Cortex of kidney (tissue), 1 donor: ENCODE measurements around the gene ABHD17B.

Source experiments
- DNase-seq: peaks from one replicate; lab custom pipeline; 2025; lab: John Stamatoyannopoulos, UW

ABHD17B gene

GRCh38 chr9:71876829-71877228 lies 34.2 kb downstream of the ABHD17B start:
- no peak for DNase-seq

GRCh38 chr9:71876106-71876505 lies 34.9 kb downstream of the ABHD17B start:
- no peak for DNase-seq

- no peak for DNase-seq
Measured at GRCh38 chr9:71875345-71875744, 35.6 kb downstream of the ABHD17B start.

- DNase-seq = no peak
Measured at GRCh38 chr9:71863631-71864030, 47.4 kb downstream of the ABHD17B start.

GRCh38 chr9:71861618-71862017 lies 49.4 kb downstream of the ABHD17B start:
- no peak for DNase-seq

GRCh38 chr9:71859939-71860338 lies 51.1 kb downstream of the ABHD17B start:
- no peak for DNase-seq

GRCh38 chr9:71858812-71859211 lies 52.2 kb downstream of the ABHD17B start:
- DNase-seq = no peak

GRCh38 chr9:71858102-71858798 lies 52.7 kb downstream of the ABHD17B start:
- DNase-seq = no peak

- DNase-seq = no peak
Measured at GRCh38 chr9:71857159-71857558, 53.8 kb downstream of the ABHD17B start.

- no peak for DNase-seq
Measured at GRCh38 chr9:71854811-71855210, 56.2 kb downstream of the ABHD17B start.

- no peak for DNase-seq
Measured at GRCh38 chr9:71853084-71853483, 57.9 kb downstream of the ABHD17B start.

- DNase-seq = no peak
Measured at GRCh38 chr9:71850996-71851395, 60.0 kb downstream of the ABHD17B start.

- no peak for DNase-seq
Measured at GRCh38 chr9:71847892-71848291, 63.1 kb downstream of the ABHD17B start.

GRCh38 chr9:71844808-71845207 lies 66.2 kb downstream of the ABHD17B start:
- no peak for DNase-seq

- no peak for DNase-seq
Measured at GRCh38 chr9:71839668-71840067, 71.3 kb downstream of the ABHD17B start.

- no peak for DNase-seq
Measured at GRCh38 chr9:71835596-71835995, 75.4 kb downstream of the ABHD17B start.

- no peak for DNase-seq
Measured at GRCh38 chr9:71830929-71831328, 80.1 kb downstream of the ABHD17B start.

- DNase-seq = no peak
Measured at GRCh38 chr9:71830153-71830552, 80.8 kb downstream of the ABHD17B start.

- no peak for DNase-seq
Measured at GRCh38 chr9:71826279-71826678, 84.7 kb downstream of the ABHD17B start.

- no peak for DNase-seq
Measured at GRCh38 chr9:71824257-71824656, 86.7 kb downstream of the ABHD17B start.

- DNase-seq = no peak
Measured at GRCh38 chr9:71822935-71823334, 88.1 kb downstream of the ABHD17B start.

- no peak for DNase-seq
Measured at GRCh38 chr9:71822456-71822855, 88.5 kb downstream of the ABHD17B start.

GRCh38 chr9:71821405-71821804 lies 89.6 kb downstream of the ABHD17B start:
- no peak for DNase-seq

GRCh38 chr9:71820403-71820921 lies 90.5 kb downstream of the ABHD17B start:
- DNase-seq = no peak
